Esophagus muscularis mucosa (tissue), 3 donors: ENCODE measurements around the gene PDSS1.

Experiments used
- CTCF ChIP-seq, 3 experiments: fragments of 200-600 bp in 2 of 3; fragments of 450-650 bp in 1 of 3; sonication (generic) in 2 of 3; IDR thresholded peaks; one replicate each; pipeline ENCODE4 v1.5.1; 2017 to 2019; ENCODE audit warnings: antibody characterized with exemption in 3 of 3, mild to moderate bottlenecking in 2 of 3, moderate library complexity in 1 of 3
- POLR2AphosphoS5 ChIP-seq, 2 donors: sonication (generic); formaldehyde crosslinking; IDR thresholded peaks; one replicate each; pipeline ENCODE4 v1.6.1; 2017; ENCODE audit warnings: antibody characterized with exemption in 2 of 2

- TF ChIP-seq CTCF (IDR thresholded peaks at IDR 0.05) = no peak
- TF ChIP-seq POLR2AphosphoS5 (IDR thresholded peaks at IDR 0.05) = no peak
Measured at GRCh38 chr10:26735435-26735834, 37.9 kb downstream of the PDSS1 start.
